ENCODE measurements around the gene COPS7B.
"Not testable (repeated sequence)": the region's sequence is repeated elsewhere in the genome, so short reads cannot be mapped to it uniquely, and the experiment has no call there.

The COPS7B gene

GRCh38 chr2:231786177-231786916, at the start of gene COPS7B:
TSS of gene COPS7B (plus strand) at chr2:231786445. CDS start at chr2:231788571, 2,126 bp downstream.
- DNase-seq: peak; percentile 82

GRCh38 chr2:231737761-231738160, 48.5 kb upstream of the COPS7B start:
- no peak for DNase-seq

- DNase-seq: no peak
These were observed 42.7 kb upstream of the COPS7B start for GRCh38 chr2:231743376-231744116.

GRCh38 chr2:231745303-231746038, 40.8 kb upstream of the COPS7B start:
- no peak for DNase-seq

GRCh38 chr2:231748153-231748896, 37.9 kb upstream of the COPS7B start:
- DNase-seq: not testable (repeated sequence)

GRCh38 chr2:231749016-231749415, 37.2 kb upstream of the COPS7B start:
- DNase-seq: not testable (repeated sequence)

GRCh38 chr2:231751042-231751815, 35.0 kb upstream of the COPS7B start:
- no peak for DNase-seq

GRCh38 chr2:231752061-231752460, 34.2 kb upstream of the COPS7B start:
- DNase-seq: no peak

- no peak for DNase-seq
These were observed 24.5 kb upstream of the COPS7B start for GRCh38 chr2:231761735-231762134.

GRCh38 chr2:231764124-231764523, 22.1 kb upstream of the COPS7B start:
- DNase-seq: no peak

- DNase-seq: no peak
These were observed 21.5 kb upstream of the COPS7B start for GRCh38 chr2:231764760-231765159.

- DNase-seq: no peak
These were observed 20.7 kb upstream of the COPS7B start for GRCh38 chr2:231765496-231765929.

- DNase-seq: no peak
These were observed 16.8 kb upstream of the COPS7B start for GRCh38 chr2:231769170-231770136.

- peak; percentile 8 for DNase-seq
These were observed 5.9 kb upstream of the COPS7B start for GRCh38 chr2:231780123-231780908.

- DNase-seq: peak; percentile 99
These were observed 5.1 kb upstream of the COPS7B start, which contains the start of gene PDE6D for GRCh38 chr2:231780909-231781797. TSS of gene PDE6D (minus strand) at chr2:231781282. CDS start at chr2:231781114, 168 bp downstream.

- DNase-seq: no peak
These were observed 4.2 kb upstream of the COPS7B start for GRCh38 chr2:231781798-231782726.

- DNase-seq: no peak
These were observed 832 bp upstream of the COPS7B start for GRCh38 chr2:231785413-231785812.

GRCh38 chr2:231785822-231786176, 446 bp upstream of the COPS7B start:
- DNase-seq: no peak

Measured in NCI-H345 (cell line).